Fibroblast of the conjunctiva (primary cell): ENCODE results near the gene GAD1.

ENCODE experiments used
- DNase-seq: peaks from one replicate; pipeline ENCODE4 v3.0.0-alpha.2; 2010; ENCODE audit warnings: low read depth

The GAD1 gene

GRCh38 chr2:170896622-170897021, 79.9 kb downstream of the GAD1 start:
- DNase-seq = no peak

- DNase-seq = no peak
Measured at GRCh38 chr2:170897108-170897507, 80.4 kb downstream of the GAD1 start.

- DNase-seq = no peak
Measured at GRCh38 chr2:170905864-170906263, 89.2 kb downstream of the GAD1 start.
